A673 (cell line): ENCODE data around the gene NAIF1. TPM values are rescaled to one million over a fixed set of nuclear protein-coding genes. Genes with fewer than 3 reads are reported as not detected.
A peak's percentile ranks its signal among the peaks of the same experiment; 100 is the strongest.
"Not testable (repeated sequence)": the region's sequence is repeated elsewhere in the genome, so short reads cannot be mapped to it uniquely, and the experiment has no call there.

Source experiments
- BruUV-seq: library from RNA; stranded (reverse); fragments of 400-500 nt; replicated peaks from 2 replicates; lab custom pipeline; 2021; lab: Mats Ljungman, UMichigan
- CTCF ChIA-PET: fragments of 300-600 bp; sonication (Branson Sonifier 250); formaldehyde crosslinking; loops from one replicate; lab custom pipeline; 2022; ENCODE audit warnings: antibody characterized with exemption; lab: Charles Lee
- POLR2A ChIA-PET: fragments of 300-600 bp; sonication (Branson Sonifier 250); formaldehyde crosslinking; loops from one replicate; lab custom pipeline; 2022; ENCODE audit warnings: antibody characterized with exemption; ENCODE audit not compliant: low non-redundant PET; lab: Charles Lee
- DNase-seq: peaks from one replicate; pipeline ENCODE4 v3.0.0-alpha.2; 2015; ENCODE audit warnings: low spot score
- H3K27ac ChIP-seq: fragments of 200-600 bp; sonication (generic); 2 replicates; pipeline ENCODE4 v1.5.1; 2016; ENCODE audit warnings: mixed run types, low read depth, mild to moderate bottlenecking, mixed read lengths, antibody characterized with exemption, low read length; ENCODE audit not compliant: poor library complexity, severe bottlenecking
- H3K27me3 ChIP-seq: fragments of 200-600 bp; sonication (generic); replicated peaks from 2 replicates; pipeline ENCODE4 v1.6.1; 2017; ENCODE audit warnings: mixed run types, low read depth, mild to moderate bottlenecking, mixed read lengths, antibody characterized with exemption, low read length; ENCODE audit not compliant: insufficient read depth, poor library complexity
- H3K36me3 ChIP-seq: fragments of 200-600 bp; sonication (generic); 2 replicates; pipeline ENCODE4 v1.6.1; 2016; ENCODE audit warnings: mixed run types, mild to moderate bottlenecking, mixed read lengths, antibody characterized with exemption, low read length; ENCODE audit not compliant: insufficient read depth, poor library complexity, severe bottlenecking
- H3K4me1 ChIP-seq: fragments of 200-600 bp; sonication (generic); 2 replicates; pipeline ENCODE4 v1.6.1; 2017; ENCODE audit warnings: mixed run types, mild to moderate bottlenecking, mixed read lengths, antibody characterized with exemption, low read length; ENCODE audit not compliant: insufficient read depth, poor library complexity, severe bottlenecking
- H3K4me3 ChIP-seq: fragments of 200-600 bp; sonication (generic); 2 replicates; pipeline ENCODE4 v1.5.1; 2016; ENCODE audit warnings: low read depth, mixed run types, mild to moderate bottlenecking, mixed read lengths, low read length; ENCODE audit not compliant: poor library complexity, severe bottlenecking
- H3K9me3 ChIP-seq: fragments of 200-600 bp; sonication (generic); 2 replicates; pipeline ENCODE4 v1.6.1; 2016; ENCODE audit warnings: mixed run types, low read depth, mild to moderate bottlenecking, mixed read lengths, antibody characterized with exemption, low read length; ENCODE audit not compliant: poor library complexity, severe bottlenecking
- CTCF ChIP-seq: fragments of 300-800, 200-600 bp; sonication (generic); conservative IDR thresholded peaks from 2 replicates; pipeline ENCODE4 v1.5.1; 2017; ENCODE audit warnings: low read depth, mild to moderate bottlenecking, antibody characterized with exemption, low read length, moderate library complexity, mixed read lengths
- EZH2 ChIP-seq: fragments of 200-600 bp; sonication (generic); IDR thresholded peaks from 2 replicates; pipeline ENCODE4 v1.6.1; 2017; ENCODE audit warnings: borderline replicate concordance, low read depth, mild to moderate bottlenecking, mixed read lengths, antibody characterized with exemption, low read length; ENCODE audit not compliant: poor library complexity, severe bottlenecking
- intact Hi-C: fragments of 100-400 bp; cut with micrococcal nuclease; formaldehyde crosslinking; loops from one replicate; pipeline ENCODE4 v1.10.0; 2022; ENCODE audit not compliant: unreplicated experiment
- total RNA-seq: library from RNA; stranded (reverse); gene quantifications from 2 replicates; pipeline ENCODE4 v1.2.3, GENCODE V29; 2021

Gene NAIF1
- total RNA-seq, 1 experiment from 2014 or later: 9.3 TPM

GRCh38 chr9:128073253-128073886, 6.2 kb upstream of the NAIF1 start:
- no peaks in the 10 kb centered on the region for H3K27me3 ChIP-seq
- CTCF ChIA-PET: interaction anchor here (1.1 kb wide), 1 partner anchor 130 kb away, joined by 5 read pairs; no protein-coding TSS in a partner anchor
- TF ChIP-seq CTCF (no peak), EZH2 (no peak)

GRCh38 chr9:128072144-128073021, 5.3 kb upstream of the NAIF1 start:
- peak overlapping the region; percentile 20 for H3K4me3 ChIP-seq
- no peaks in the 10 kb centered on the region for H3K27me3 ChIP-seq
- peak; percentile 92 for DNase-seq
- POLR2A ChIA-PET: interaction anchor here (0.6 to 0.7 kb wide), 2 partner anchors 9 to 94 kb away, joined by 3 to 5 read pairs; no protein-coding TSS in a partner anchor
- H3K4me1 ChIP-seq: peaks cover 38% of the 10 kb centered on the region
- H3K27ac ChIP-seq: peak overlapping the region; percentile 93
- peaks cover 7% of the 10 kb centered on the region for H3K36me3 ChIP-seq
- no peak for TF ChIP-seq CTCF
- no peak for TF ChIP-seq EZH2
- BruUV-seq: TSS peak; percentile 1
- no peaks in the 10 kb centered on the region for H3K9me3 ChIP-seq
- intact Hi-C loops: no loop called here
- CTCF ChIA-PET: interaction anchor here (0.9 to 1.1 kb wide), 2 partner anchors 45 to 129 kb away, joined by 4 to 5 read pairs; no protein-coding TSS in a partner anchor

More at GRCh38 chr9:128073253-128073886, 6.2 kb upstream of the NAIF1 start:
- POLR2A ChIA-PET: interaction anchor here (0.7 kb wide), 1 partner anchor 155 kb away, joined by 3 read pairs; no protein-coding TSS in a partner anchor
- Histone ChIP-seq H3K9me3 (no peaks in the 10 kb centered on the region), H3K4me1 (peaks cover 42% of the 10 kb centered on the region), H3K36me3 (peaks cover 7% of the 10 kb centered on the region), H3K27ac (peak overlapping the region; percentile 93), H3K4me3 (peak overlapping the region; percentile 20)
- intact Hi-C loops: no loop called here
- BruUV-seq: no TSS peak
- no peak for DNase-seq

GRCh38 chr9:128071475-128071874, 4.4 kb upstream of the NAIF1 start:
- BruUV-seq, CTCF ChIA-PET: not testable (repeated sequence)

More at GRCh38 chr9:128071475-128071874, 4.4 kb upstream of the NAIF1 start:
- H3K9me3 ChIP-seq, DNase-seq, H3K27me3 ChIP-seq, POLR2A ChIA-PET, intact Hi-C loops, H3K36me3 ChIP-seq: not testable (repeated sequence)
- Histone ChIP-seq H3K27ac (peak overlapping the region; percentile 93), H3K4me3 (peak overlapping the region; percentile 20), H3K4me1 (peaks cover 43% of the 10 kb centered on the region)
